Measurements from ENCODE around the gene C1orf50.
"Not testable (repeated sequence)": the region's sequence is repeated elsewhere in the genome, so short reads cannot be mapped to it uniquely, and the experiment has no call there.

The C1orf50 gene

DNA sequence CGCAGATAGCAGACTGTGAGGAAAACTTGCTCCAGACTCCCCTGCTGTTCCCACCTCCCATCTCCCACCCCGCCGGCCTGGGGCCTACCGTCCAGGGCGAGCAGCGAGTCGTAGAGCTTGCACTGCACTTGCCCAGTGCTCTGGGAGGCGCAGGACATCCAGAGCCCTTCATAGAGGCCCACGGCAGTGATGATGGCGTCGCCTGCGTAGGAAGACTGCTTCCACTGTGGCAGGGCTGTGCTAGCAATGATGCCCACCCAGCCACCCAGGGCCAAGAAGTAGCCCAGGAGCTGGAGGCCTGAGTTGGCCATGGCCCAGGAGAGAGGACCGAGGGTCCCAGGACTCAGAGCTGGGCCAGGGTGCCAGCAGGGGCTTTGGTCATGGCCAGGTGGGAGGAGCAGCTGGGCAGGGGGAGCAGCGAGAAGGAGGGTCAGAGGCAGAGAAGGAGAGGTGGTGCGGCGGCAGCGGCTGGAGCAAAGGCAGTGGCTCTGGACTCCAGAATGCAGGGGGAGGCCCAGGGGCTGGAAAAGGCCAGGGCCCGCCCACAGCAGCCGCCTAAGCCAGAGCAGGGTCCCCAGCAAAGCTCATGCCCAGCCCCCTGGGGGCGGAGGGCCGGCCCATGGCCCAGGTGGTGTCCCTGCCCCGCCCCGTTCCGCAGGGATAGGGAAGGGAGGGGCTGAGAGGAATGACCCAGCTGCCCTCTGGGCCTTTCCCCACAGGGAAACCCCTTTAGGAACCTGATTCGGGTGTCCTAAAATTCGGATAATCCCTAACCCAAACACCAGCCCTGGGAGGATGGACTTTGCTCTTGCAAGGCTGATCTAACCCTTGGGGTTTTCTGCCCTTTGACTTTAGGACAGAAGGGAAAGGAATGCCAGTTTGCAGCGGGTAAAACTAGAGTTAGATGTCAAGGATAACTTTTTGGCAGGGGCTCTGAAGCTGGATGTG, 27.0 kb upstream of the C1orf50 start, which contains the start of gene CLDN19:
Gene CLDN19 (minus strand): TSS at position 484 of the 948 bp plus-strand sequence. CDS start 173 bp downstream, at position 311.
- no peak for DNase-seq

DNA sequence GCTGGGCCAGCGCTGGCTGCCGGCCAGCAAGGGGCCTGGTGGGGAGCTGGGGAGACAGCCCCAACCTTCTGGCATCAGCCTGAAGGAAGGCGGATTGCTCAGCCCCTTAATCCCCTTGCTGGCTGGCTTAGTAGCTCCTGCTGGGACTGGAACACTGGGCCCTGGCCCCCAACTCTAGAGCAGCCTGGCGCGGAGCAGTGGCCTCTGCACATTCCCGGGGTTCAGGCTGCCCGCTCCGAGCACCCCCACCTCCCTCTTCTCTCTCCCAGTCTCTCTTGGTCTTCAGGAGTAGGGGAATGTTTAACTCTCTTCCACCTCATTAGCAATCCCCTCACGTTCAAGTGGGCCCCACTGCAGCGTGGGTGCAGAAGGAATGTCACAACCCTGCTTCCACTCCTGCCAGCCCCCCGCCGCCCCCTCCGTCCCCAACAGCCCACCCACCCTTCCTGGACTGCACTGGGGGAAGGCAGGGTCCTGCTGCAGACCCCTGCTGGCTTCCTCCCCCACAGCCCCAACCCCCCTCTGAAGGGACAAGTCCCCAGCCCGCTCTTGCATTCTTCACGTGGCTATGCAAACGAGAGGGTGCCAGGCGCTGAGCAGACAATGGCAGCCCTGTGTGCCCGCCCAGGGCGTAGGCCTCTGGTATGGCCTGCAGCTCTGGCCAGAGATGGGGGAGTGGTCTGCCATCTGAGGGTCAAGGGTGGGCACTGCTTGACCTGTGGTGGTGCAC, 26.0 kb upstream of the C1orf50 start:
- no peak for DNase-seq

- no peak for DNase-seq
These were observed 25.3 kb upstream of the C1orf50 start for GRCh38 chr1:42741706-42742105.

GRCh38 chr1:42742141-42742540, 24.9 kb upstream of the C1orf50 start:
- no peak for DNase-seq

- no peak for DNase-seq
These were observed 24.3 kb upstream of the C1orf50 start for GRCh38 chr1:42742617-42743316.

- DNase-seq: no peak
These were observed 23.5 kb upstream of the C1orf50 start for GRCh38 chr1:42743317-42744147.

- no peak for DNase-seq
These were observed 23.0 kb upstream of the C1orf50 start for GRCh38 chr1:42744148-42744413.

DNA sequence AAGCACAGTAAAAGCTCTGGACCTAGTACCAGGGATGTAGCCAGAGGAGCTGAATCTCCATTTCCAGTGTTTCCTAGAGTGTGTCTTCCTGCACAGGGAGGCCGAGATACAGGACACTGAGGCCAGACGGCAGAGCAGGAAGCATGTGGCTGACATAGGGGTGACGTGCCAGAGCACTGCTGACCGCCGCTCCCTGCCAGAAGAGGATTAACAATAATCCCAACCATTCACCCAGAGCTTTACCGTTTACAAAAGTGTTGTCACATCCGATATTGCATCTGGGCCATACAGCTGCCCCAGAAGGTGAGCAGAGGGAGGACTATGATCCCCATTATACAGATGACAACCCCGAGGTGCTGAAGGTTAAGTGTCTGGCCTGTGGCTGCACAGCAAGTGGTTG, 21.2 kb upstream of the C1orf50 start:
- no peak for DNase-seq

- DNase-seq: no peak
These were observed 20.5 kb upstream of the C1orf50 start for GRCh38 chr1:42746436-42747105.

DNA sequence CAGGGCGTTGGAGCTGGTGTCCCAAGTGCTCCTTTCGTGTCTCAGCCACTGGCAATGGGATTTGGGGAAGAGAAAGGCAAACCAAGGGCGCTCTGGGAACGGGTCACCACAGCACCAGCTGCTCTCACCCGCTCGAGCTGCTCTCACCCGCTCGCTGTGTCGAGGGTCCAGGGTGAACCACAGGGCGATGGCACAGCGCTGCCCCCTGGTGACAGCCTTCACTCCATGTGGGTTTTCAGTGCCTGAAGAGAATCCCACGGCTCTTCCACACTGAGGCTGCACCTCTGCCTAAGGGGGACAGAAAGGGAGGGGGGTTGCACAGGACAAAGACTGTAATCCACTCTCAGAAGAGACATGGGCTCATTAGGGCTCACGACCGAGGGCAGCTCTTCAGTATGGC, 19.9 kb upstream of the C1orf50 start:
- peak; percentile 64 for DNase-seq

DNA sequence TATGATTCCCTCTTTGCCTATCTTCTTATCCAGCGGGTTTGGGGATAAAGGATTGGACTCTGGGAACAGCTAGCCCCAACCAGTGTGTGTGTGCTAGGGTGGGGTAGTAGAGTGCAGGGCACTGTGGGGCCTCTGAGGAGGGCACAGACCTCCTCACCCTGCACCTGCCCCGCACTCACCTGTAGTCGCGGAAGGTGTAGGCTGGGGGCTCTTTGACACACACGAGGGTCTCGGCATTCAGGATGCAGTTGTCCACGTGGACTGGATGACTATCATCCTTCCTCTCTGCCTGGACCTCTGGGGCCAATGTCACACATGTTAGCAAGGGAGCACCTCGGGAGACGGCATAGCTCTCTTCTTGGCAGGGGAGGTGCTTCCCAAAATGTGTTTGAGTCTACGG, 19.0 kb upstream of the C1orf50 start:
- DNase-seq: no peak

GRCh38 chr1:42748461-42749410, 18.3 kb upstream of the C1orf50 start:
- no peak for DNase-seq

DNA sequence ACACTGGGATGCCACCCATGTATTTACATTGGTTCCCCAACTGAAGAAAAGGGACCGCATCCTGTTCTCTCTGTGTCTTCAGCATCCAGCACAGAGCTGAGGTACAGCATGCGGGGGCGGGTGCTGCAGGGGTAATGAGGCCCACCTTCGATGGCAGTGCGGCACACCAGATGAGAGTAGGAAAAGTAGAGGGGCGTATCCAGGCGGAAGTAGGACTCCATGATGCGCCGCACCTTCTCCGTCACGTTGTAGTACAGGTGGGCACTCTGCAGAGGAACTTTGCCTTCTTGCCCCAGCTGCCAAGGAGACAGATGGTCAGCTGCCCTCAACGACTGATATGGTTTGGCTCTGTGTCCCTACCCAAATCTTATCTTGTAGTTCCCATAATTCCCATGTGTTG, 17.0 kb upstream of the C1orf50 start:
- DNase-seq: no peak

DNA sequence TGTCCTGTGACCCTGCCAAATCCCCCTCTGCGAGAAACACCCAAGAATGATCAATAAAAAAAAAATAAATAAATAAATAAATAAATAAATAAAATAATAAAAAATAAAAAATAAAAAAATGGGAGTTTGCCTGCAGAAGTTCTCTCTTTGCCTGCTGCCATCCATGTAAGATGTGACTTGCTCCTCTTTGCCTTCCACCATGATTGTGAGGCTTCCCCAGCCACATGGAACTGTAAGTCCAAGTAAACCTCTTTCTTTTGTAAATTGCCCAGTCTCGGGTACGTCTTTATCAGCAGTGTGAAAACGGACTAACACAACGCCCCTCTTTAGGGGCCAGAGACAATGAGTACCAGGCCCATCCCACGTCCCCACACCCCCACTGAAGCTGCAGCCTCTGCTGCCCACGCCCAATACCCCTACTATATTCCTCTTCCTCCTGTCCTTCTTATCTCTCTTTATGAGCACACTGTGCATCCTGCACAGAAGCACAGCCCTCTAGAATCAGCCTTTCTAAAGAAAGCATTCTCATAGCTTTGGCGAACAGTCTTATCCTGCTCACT, 15.5 kb upstream of the C1orf50 start:
- DNase-seq: not testable (repeated sequence)

- DNase-seq: no peak
These were observed 14.8 kb upstream of the C1orf50 start for GRCh38 chr1:42752284-42752683.

DNA sequence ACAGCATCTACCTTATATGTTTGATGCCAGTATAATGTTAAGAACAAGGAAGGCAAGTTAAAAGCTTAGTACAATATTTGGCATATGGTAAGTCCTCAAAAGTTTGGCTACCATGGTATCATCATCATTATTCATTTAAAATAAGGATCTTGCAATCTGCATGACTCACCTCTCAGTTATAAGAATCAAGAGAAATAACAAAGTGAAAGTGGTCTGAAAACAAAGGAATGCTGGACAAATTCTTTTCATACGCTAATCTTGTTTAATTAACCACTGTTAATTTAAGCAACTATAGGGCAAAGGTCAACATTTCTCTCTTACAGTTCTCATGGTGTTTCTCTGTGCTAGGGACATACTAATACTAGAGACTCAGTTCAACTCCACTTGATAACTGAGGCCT, 14.0 kb upstream of the C1orf50 start:
- DNase-seq: no peak

GRCh38 chr1:42756956-42757891, 9.8 kb upstream of the C1orf50 start:
- DNase-seq: no peak

GRCh38 chr1:42757892-42758275, 9.2 kb upstream of the C1orf50 start:
- DNase-seq: no peak

DNA sequence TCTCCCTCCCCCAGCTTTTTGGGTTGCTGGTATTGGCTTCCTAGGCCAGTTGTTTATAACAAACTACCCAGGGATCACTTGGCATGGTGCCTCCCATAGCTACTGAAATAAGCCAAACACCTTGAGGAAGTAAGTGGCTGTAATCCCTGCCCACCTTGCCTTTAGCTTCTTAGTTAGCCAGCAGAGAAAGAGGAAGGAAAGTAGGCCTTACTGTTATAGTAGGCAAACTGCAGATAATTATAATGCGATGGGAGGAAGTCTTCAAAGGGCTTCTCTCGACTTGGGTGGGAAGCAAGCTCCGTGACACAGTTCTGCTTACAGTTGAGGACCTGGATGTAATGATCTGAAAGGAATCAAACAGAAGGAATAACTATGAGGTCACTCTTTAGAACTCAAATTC, 8.4 kb upstream of the C1orf50 start:
- DNase-seq: no peak
